Left lobe of liver (tissue), 2 donors: ENCODE data around the gene DPT. TPM values are rescaled to one million over a fixed set of nuclear protein-coding genes. Genes with fewer than 3 reads are reported as not detected.

Source experiments
- ATAC-seq: fragments of 200-7000 bp; cut with Tn5 transposase; one replicate; pipeline ENCODE4 v1.9.1; 2020; ENCODE audit warnings: mild to moderate bottlenecking, moderate library complexity
- DNase-seq: peaks from one replicate; pipeline ENCODE4 v3.0.0-alpha.2; 2020; ENCODE audit warnings: low spot score
- total RNA-seq: library from RNA; stranded (reverse); gene quantifications from one replicate; pipeline ENCODE4 v1.2.1, GENCODE V29; 2021
- donor health status: DM: no; HTN: no; CAD: no; lungs with moderate emphysema.
- donor health status: DM: no; HTN: yes; CAD: no.

Gene DPT
- total RNA-seq, 1 donor from 2014 or later = 1.3 TPM

DNA sequence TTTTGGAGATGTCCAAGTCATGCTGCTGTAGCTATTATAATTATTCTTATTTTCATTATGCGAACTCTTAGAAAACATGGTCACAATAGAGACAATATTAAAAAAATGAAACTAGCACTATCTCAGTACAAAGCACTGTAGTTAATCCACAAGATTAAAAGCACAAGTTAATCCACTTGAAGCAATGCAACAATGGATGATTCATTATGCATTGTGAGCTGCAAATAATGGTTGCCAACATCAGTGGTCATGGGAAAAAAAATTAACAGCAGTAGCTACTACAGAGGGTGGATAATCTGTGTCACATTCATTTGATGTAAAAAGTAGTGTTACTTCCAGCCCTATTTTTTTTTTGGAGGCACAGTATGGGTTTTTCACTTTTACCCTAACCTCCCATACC lies 56.7 kb downstream of the DPT start:
- DNase-seq (no peak), ATAC-seq (no peak)

DNA sequence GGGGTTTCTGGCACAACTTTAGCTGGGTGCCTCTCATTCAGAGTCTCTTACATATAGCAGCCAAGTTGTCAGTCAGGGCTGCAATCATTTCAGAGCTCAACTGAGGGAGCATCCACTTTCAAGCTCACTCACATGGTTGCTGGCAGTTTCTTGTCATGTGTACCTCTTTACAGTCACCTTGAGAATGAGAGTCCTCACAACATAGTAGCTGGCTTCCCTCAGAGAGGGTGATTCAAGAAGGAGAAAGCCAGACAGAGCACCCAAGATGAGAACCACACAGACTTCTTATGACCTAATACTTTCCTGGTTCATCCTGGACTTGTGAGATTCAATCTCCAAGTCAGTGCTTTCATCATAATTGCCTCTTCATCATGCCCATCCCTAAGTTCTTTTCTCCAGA lies 57.2 kb downstream of the DPT start:
- ATAC-seq (no peak), DNase-seq (no peak)

DNA sequence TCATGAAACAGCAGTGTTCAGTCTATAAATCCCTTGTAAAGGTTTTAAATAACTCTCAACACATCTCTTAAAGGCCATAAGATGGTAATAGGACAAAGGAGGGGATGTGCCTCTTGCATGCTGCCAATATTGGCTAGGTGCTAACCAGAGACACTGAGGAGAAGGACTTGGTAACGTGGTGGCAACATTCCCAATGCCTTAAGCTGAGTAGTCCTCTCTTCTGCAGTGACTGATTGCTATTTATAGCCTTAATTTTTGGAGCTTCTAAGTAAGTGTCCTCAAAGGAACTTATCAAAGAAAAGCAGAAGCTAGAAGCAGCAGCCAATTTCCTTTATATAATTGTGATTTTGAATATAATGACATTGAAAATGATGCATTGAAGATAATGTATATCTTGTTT lies 63.0 kb downstream of the DPT start:
- no peak for DNase-seq
- ATAC-seq = no peak

DNA sequence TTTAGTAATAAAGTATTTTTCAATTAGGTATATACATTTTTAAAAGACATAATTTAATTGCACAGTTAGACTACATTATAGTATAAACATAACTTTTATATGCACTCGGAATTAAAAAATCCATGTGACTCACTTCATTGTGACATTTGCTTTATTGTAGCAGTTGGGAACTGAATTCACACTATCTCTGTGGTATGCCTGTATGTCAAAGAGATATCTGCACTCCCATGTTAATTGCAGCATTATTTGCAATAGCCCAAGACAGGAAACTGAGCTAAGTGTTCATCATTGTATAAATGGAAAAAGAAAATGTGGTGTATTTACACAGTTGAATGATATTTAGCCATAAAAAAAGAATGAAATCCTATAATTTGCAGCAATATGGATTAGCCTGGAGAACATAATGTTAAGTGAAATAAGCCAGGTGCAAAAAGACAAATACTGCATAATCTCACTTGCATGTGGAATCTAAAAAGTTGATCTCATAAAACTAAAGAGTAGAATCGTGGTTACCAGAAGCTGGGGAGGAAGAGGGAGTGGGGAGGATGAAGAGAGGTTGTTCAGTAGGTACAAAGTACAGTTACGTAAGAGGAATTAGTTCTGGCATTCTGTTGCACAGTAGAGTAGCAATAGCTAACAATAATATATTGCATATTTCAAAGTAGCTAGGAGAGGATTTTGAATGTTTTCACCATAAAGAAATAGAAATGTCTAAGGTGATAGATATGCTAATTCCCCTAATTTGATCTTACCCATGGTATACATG lies 64.8 kb downstream of the DPT start:
- ATAC-seq (peak; percentile 86), DNase-seq (no peak)

DNA sequence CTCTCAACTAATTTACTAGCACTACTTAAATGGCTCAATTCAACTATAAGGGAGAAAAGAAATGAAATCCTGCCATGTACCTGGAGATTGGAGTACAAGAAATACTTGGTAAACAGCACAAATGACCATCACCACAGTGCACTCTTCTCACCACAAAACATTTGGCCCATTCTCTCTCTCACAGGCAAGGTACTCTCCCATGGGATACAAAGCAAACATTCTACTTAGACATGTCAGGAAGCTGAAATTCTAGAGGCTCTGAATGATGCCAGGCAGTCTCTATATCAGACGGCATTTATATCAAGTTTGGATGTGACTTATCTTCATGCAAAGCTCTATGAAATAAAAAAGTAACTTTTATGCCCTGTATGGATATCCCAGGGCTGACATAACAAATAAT lies 72.5 kb downstream of the DPT start:
- ATAC-seq (no peak), DNase-seq (no peak)

DNA sequence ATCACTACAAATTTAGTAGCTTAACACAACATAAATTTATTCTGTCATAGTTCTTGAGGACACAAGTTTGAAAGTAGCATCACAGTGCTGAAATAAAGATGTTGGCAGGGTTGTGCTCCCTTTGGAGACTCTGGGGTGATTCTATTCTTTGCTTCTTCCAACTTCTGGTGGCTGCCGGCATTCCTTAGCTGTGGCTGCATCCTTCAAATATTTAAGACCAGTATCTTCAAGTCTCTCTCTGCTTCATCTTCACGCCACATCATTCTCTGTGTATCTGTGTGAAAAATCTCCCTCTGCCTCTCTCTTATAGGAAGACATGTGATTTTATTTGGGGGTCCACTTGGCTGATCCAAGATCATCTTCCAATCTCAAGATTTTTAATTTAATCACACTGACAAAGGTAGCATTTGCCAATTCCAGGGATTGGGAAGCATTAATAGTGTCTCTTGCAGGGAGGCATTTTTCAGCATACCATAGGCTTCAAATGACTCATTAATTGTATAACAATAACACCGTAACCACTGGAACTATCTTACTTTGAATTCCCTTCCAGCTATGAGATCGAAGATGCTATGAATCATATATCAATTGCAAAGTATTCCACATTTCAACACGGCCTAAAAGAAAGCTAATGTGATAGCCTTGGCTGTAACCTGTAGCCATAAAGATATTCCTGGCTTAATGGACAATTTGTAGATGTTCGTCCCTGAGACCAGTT lies 74.6 kb downstream of the DPT start:
- DNase-seq (no peak), ATAC-seq (no peak)

DNA sequence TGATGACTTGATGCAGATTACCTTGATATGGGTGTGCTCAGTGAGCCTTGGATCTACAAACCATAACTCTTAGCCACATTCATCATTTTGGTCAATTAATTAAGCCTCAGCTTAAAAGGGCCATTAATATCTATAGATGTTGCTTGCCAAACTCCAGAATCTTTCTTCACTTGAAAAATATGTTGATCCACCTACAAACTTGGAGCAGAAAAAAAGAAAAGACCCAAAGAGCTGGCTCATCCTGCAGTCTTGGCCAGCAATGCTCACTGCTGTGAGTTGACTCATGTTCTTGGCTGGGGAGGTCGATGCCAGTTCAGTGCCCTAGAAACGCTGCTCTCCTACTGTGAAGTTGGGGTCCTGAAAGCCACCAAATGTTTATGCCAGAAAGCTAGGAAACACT lies 75.4 kb downstream of the DPT start:
- ATAC-seq (no peak), DNase-seq (no peak)

DNA sequence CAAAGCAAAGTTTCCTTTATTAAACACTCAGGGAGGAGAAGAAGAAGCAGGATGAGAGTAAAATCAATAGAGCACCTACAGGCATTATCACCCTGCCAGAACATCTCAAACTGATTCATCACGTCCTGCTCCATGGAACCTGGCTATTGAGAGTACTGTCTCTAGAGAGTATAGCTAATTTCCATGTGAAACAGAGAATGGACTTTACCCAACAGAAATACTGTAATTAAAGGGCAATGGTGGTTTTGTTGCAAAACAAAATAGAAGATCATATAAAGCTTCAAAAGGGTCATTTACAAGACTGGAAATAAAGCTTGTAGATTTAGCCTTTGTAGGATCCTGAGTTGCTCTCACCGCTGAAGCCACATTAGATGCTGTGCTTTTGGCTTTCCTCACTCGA lies 83.3 kb downstream of the DPT start:
- DNase-seq (no peak), ATAC-seq (no peak)

Other genes with a start within 250 kb of the DPT start
- gene XCL2, start 185.2 kb downstream of the DPT start, total RNA-seq = not detected
- 0.13 TPM for gene XCL1, start 152.6 kb downstream of the DPT start, total RNA-seq